GM12892 (cell line): ENCODE data around the gene ANXA6.

ENCODE experiments used
- POLR2A ChIP-seq: IDR thresholded peaks from 2 replicates; pipeline ENCODE4 v1.6.1; 2011; ENCODE audit warnings: low read depth, low read length, control low read depth
- POLR2AphosphoS5 ChIP-seq: IDR thresholded peaks from 2 replicates; pipeline ENCODE4 v1.6.1; 2011; ENCODE audit warnings: low read depth, low read length, control low read depth

- no peak for TF ChIP-seq POLR2AphosphoS5
- TF ChIP-seq POLR2A = no peak
Measured at GRCh38 chr5:151121095-151121494, 36.5 kb downstream of the ANXA6 start.
